ENCODE data around the gene SPATA24.

DNA sequence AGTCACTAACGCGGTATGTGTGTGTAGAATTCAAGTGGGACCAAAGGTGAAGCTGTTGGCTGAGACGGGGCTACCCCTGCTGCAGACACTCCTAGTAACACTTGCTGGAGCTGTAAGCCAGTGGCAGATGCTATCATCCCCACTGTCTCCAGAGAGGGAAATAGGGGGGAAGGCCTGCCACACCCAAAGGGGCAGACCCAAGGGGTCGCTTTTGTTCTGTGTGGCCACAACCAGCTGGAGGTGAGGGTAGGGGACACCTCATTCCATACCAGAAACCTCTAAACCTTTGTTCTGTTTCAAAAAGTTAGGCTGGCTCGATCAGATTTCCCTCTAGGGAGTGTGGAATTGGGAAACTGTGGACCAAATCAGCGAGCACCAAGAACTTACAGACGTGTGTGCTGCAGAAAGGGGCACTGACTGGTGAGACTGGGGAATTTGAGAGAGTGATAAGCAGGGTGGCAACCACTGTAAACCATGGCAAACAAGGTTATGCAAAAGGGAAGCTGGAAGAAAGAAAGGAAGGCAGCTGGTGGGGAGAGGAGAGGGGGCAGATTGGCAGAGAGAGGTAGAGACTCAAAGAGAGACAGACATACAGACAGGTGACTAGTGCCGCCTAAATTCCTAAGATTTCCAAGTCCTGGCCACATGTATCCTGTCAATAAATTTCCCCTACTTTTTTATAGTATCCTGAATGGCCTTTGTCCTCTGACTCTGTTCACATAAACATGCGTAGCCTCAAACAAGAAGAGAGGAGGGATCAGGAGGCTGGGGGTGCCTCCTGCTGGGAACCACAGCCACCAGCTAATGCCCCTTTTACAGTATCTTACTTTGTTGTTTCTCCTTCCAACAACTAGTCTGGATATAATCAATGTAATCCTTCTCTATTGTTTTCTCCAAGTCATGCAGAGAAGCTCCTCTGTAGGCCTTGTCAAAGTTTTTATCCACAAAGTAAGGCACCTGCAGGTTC lies 15.6 kb upstream of the SPATA24 start:
- TF ChIP-seq GATA2 (IDR thresholded peaks at IDR 0.05; ENCODE audit: low read depth, low read length): no peak
- no peak for TF ChIP-seq GATA3 (IDR thresholded peaks at IDR 0.05; ENCODE audit: low read depth, low read length)

Measured in SH-SY5Y (cell line).